NCI-H146 treated with DMSO at 0.1 percent for 48 hours (cell line): ENCODE measurements around the gene IFT81.
"Not testable (repeated sequence)": the region's sequence is repeated elsewhere in the genome, so short reads cannot be mapped to it uniquely, and the experiment has no call there.

ENCODE experiments used
- DNase-seq: peaks from one replicate; lab custom pipeline; 2025; ENCODE audit not compliant: unreplicated experiment; lab: John Stamatoyannopoulos, UW

The IFT81 gene, protein sequence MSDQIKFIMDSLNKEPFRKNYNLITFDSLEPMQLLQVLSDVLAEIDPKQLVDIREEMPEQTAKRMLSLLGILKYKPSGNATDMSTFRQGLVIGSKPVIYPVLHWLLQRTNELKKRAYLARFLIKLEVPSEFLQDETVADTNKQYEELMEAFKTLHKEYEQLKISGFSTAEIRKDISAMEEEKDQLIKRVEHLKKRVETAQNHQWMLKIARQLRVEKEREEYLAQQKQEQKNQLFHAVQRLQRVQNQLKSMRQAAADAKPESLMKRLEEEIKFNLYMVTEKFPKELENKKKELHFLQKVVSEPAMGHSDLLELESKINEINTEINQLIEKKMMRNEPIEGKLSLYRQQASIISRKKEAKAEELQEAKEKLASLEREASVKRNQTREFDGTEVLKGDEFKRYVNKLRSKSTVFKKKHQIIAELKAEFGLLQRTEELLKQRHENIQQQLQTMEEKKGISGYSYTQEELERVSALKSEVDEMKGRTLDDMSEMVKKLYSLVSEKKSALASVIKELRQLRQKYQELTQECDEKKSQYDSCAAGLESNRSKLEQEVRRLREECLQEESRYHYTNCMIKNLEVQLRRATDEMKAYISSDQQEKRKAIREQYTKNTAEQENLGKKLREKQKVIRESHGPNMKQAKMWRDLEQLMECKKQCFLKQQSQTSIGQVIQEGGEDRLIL

DNA sequence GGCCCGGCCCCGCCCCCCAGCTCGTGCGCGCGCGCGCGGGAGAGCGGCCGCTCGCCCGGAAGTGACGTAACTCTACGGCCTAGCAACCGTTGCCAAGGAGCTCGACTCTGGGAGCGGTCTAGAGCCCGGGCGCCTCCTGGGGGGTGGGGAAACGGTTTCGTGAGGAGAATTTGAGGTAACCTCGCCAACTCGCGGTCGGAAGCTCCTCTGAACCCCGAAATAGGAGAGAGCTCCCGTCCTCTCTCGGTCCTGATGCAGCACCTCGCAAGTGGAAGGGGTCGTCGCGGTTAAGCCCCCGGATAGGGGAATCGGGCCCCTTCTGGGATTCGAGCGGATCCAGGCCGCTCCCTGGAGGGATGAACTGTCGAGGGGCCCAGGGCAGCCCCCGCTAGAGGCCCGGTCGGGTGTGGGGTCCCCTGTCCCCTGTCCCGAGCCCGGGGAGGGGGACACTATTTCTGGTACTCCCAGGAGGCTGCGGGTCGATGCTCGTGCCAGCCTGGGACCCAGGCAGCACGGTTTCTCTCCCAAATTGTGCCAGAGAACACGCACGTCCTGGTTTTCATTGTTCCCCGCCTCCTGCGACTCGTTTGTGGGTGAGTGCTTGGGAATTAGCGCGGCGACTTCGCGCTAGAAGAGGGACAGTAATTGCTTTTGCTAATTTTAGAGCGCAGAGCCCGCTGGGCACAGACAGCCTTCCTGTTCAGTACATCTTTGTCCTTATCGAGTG lies at the start of gene IFT81:
IFT81 (plus strand) TSS at position 89 of the 727 bp plus-strand sequence. CDS start 3,024 bp downstream, outside the sequence.
- peak; percentile 61 for DNase-seq

DNA sequence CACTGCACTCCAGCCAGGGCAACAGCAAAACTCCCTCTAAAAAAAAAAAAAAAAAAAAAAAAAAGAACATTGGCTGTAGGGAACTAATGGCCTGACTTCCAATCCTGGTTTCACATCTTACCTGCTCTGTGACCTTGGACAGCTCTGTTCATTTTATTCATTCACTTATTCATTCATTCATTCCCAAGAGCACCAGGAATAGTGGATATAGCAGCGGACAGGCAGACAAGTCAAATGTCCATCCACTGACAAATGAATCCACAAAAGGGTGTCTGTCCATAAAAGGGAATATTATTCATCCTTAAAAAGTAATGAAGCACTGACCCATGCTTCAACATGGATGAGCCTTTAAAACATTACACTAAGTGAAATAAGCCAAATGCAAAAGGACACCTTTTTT lies 48.3 kb upstream of the IFT81 start:
- no peak for DNase-seq

DNA sequence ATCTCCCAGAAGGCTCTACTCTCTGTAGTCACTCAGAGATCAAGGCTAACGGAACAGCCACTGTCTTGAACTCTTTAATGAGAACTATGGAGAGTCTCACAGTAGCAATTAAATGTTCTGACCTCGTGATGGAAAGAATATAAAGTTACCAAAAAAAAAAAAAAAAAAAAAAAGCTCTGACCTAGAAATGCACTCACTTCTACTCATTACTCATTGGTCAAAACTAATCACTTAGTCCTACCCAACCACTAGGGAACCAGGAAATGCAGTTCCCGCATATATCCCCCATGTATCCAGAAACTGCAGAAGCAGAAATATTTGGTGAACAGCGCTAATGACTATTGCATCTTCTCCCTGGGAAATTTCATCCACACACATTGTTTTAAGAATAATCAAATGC lies 46.4 kb upstream of the IFT81 start:
- no peak for DNase-seq

DNA sequence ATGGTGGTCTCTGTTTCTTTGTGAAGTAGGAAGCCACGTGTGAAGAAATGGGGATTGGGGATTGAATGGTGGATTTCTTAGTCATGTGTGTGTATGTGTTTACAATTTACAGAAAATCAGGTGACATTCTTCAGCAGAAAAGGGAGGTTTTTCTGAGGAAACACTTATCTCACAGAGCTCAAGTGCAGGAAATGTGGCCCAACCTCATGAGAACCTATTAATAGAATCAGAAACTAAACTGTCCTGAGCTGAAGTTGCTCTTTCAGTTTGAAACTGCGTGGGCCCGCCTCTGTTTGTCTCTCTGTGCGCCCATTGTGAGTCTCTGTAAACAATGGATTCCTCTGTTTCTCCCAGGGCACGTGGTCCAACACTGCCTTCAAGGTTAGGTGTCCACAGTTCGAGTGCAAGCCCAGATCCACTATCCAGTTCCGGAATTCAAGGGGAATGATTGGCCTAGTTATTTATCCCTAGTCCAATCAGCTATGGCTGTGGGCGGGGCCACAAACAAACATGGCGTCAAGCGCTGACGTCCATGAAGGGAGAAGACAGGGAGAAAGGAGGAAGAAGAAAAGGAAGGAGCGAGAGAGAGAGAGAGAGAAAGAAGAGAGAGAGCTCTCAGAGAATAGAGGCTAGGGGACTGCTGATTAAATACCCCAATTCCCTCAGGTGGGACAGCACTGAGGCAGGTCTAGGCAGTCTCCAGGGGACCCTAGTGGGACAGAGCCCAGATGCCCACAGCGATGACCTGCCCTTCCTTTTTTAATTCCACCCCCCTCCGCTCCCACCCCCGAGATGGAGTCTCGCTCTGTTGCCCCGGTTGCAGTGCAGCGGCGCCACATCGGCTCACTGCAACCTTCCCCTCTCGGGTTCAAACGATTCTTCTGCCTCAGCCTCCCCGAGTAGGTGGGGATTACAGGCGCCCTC lies 44.4 kb upstream of the IFT81 start:
- peak; percentile 52 for DNase-seq

DNA sequence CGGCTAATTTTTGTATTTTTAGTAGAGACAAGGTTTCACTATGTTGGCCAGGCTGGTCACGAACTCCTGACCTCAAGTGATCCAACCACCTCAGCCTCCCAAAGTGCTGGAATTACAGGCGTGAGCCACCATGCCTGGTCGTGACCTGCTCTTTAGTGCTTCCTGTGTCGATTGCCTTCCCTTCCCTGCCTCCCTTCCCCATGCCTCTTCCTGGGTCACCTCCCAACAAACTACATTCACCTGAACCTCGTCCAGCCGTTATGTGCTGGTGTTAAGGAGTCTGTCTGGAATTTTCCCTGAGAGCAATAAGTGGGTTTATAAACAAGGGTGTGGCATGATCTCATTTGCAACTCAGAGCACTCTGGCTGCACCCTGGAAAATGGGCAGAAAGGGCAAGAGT lies 43.7 kb upstream of the IFT81 start:
- no peak for DNase-seq

DNA sequence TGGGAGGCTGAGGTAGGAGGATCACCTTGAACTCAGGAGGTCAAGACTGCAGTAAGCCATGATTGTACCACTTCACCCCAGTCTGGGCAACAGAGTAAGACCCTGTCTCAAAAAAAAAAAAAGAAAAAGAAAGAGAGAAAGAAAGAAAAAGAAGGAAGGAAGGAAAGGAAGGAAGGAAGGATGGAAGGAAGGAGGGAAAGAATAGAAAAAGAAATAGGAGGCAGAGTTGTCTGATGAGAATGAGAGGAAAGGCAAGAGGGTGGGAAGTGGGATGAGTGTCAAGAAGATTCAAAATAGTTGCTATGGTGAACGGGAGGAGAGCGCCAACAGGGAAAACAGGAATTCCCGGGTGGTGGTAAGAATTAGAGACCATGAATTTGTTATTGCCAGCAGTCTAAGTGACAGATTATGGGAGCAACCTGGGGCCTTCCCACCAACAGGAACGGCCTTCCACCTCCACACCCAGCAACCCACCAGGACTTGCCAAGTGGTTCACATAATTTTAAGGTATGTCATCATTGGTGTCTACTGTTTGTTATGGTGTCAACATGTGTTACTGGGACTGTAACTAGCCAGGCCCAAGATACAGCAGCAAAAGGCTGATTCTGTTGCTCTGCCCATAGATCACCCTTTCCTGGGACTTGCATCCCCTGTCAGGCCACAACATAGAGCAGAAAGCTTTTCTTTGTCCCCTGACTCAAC lies 39.7 kb upstream of the IFT81 start:
- no peak for DNase-seq

DNA sequence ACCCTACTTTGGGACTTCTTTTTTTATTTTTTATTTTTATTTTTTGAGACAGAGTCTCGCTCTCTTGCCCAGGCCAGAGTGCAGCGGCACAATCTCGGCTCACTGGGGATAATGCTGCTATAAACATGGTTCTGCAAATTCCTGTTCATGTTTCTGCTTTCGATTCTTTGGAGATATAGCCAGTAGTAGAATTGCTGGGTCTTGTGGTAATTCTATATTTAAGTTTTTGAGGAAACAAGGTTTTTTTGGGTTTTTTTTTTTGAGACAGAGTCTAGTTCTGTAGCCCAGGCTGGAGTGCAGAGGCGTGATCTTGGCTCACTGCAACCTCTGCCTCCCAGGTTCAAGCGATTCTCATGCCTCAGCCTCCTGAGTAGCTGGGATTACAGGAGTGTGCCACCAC lies 35.9 kb upstream of the IFT81 start:
- not testable (repeated sequence) for DNase-seq

DNA sequence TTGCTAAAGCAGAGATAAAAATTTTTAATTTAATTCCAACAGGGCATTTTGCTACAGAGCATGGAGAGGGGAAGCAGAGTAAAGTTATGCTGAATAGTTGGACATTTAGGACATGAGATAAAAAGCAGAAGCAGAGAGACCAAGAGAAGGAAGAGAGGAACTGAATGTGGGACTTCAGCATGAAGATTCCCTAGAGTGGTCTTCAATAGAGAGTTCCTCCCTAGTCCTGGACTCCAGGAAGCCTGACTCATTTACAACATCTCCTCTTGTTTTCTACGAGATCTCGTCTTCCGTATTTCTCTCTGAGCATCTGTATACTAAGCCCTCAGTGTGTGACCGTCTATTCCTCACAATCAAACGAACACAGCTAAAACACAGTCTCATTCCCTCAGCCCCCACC lies 35.2 kb upstream of the IFT81 start:
- DNase-seq = no peak

DNA sequence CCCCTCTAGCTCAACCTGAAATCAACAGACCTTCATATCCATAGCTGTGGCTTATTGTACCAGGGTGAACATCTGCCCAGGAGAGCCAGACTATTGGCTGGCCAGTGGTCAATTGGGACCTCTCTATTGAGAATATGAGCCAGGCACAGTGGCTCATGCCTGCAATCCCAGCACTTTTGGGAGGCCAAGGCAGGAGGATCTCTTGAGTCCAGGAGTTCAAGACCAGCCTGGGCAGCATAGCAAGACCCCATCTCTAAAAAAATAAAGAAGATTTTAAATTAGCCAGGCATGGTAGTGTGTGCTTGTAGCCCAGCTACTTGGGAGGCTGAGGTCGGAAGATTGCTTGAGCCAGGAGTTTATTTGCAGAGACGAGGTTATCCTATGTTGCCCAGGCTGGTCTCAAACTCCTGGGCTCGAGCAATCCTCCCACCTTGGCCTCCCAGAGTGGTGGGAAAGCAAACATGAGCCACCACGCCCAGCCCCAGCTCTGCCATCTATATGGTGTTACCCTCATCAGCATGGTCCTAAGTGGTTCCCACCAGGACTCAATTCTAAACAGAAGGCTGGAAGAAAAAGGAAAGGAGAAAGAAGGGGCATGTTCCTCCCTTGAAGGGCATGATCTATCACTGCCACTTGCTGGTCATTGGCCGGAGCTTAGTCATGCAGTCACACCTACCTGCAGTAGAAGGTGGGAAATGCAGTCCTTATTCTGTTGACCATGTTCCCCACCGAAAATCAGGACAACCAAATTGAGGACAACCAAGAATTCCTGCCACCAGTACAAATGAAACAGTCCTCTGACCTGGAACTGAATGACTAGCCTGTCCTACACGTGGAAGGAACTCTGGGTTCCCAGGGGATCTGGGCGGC lies 33.7 kb upstream of the IFT81 start:
- no peak for DNase-seq

DNA sequence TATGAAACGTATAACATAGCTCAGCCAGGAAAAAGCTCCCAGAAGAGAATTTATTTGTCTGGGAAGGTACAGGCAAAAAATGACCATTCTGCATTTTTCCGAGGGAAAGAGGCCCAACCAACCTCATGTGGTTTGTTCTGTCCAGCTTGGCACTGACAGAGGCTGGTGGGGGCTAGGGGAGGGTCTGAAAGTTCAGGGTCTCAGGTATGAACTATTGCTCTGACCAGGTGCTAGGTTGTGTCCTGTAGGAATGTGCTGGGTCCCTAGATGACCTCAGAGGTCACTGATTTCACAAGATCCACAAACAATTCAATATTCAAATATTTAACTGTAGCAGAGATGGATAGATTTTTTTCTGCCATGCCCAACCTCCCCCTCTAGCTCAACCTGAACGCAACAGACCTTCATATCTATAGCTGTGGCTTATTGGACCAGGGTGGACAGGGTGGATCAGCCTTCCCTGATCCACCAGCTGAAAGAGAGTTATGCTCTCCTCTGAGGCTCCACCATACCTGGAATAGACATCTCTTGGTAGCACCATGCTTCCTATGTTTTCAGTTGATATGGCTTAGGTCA lies 32.9 kb upstream of the IFT81 start:
- no peak for DNase-seq

DNA sequence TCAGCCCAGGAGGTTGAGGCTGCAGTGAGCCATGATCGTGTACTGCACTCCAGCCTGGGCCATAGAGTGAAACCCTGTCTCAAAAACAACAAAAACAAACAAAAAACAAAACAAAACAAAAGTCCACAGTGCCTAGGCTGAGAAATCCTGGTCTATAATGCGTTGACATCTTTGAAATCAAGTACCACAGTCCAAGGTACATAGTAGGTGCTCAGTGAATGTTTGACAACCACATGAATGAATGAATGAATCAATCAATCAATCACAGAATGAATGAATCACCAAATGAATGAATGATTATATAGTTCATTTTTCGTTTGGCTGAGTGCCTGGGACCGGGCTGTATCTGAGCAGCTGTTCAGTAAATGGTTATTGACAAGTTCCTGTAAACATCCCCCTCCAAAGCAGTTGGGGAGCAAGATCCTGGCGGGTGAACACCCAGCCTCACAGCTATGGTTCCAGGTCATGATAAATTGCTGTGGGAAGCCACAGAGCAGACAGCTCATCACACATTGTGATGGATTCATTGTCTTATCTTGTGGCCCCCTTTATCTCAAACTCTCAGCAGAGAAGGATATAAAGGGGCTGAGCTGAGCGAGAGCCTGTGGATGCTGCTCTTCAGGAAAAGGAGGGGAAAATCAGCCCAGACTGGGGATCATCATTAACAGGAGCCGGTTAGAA lies 30.4 kb upstream of the IFT81 start:
- no peak for DNase-seq

DNA sequence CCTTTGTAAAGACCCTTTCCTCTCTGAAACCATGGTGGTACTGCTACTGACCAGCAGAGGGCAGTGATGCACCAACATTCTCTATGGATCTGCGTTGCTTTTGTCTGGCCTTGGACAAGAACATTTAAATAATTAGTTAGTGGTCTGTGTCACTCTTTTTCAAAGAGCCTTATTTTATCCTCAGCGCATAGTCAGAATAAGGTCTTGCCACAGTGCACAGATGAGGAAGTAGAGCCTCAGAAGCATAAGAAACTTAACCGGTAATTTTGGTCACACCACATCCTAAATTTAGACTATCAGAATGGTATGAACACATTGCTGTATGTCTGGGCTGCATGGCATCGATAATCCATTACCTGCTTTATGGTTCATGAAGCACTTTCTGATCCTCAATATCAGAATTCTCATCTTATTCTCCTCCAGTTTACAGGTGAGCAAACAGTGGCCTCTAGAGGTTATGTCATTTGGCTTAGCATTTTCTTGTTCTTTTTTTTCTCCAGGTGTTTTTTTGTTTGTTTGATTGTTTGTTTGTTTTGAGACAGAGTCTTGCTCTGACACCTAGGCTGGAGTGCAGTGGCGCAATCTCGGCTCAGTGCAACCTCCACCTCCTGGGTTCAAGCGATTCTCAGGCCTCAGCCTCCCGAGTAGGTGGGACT lies 23.7 kb upstream of the IFT81 start:
- DNase-seq = peak; percentile 57

DNA sequence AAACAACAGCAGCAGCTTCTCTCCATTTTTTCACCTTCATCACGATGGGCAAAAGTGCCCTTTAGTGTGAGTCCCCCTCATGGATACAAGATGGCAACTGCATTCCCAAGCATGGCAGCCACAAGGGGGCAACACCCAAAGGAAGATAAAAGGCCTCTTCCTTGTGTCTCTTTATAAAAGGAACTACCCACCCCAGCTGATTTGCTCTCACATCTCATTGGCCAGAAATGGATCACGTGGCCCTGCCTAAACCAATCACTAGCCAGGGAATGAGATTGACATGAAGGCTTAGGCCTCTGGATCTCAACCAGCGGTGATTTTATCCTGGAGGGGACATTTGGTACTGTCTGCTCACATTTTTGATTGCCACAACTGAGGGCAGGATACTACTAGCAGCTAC lies 21.9 kb upstream of the IFT81 start:
- DNase-seq = no peak

DNA sequence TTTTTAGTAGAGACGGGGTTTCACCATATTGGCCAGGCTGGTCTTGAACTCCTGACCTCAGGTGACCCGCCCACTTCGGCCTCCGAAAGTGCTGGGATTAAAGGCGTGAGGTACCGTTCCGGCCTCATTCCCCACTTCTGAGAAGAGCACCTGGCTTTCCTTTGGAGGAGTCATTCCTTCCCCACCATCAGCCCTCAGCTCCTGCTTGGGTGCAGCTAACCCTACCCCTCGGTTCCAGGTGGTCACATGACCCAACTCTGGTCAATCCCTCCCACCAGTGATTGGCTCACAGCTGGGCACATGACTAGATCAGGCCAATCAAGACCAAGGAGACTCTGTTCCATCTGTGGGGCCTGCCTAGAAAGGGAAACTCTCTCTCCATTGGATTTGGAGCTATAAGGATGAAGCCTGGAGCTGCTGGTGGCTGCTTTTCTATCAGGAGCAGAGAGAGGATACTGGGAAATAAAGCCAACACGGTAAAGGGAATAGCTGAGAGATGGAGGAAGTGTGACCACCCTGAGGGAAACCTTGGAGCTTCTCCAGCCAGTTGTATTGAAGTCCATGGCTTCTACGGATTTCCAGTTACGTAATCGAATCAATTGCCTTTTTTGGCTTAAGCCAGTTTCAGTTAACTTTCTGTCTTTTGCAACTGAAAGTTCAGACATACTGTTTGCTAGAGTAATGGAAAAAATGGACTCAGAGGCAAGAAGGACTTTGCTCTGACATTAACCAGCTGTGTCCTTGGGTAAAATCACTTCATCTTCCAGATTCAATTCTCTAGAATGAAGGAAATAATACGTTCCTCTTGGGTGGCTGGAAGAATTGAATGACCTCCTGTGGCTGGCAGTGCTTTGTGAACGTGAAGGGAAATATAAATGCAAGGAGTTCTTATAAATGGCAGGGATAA lies 19.7 kb upstream of the IFT81 start:
- DNase-seq = no peak

DNA sequence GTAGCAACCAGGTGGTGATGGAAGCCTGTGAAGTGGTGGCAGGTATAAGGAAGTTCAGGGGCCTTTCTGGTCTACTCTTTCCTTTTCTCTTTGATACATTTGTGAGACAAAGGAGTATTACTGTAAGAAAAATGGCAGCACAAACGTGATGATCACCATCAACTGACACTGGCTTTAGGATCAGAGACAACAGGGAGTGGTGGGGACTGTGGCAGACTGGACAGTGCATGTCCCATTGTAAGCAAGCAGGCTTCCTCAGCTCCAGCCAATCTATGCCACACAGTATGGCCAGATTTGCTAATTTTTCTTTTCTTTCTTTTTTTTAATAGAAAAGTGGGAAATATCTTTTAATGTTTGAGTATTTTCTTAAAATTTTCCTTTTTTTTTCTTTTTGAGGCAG lies 19.0 kb upstream of the IFT81 start:
- no peak for DNase-seq

DNA sequence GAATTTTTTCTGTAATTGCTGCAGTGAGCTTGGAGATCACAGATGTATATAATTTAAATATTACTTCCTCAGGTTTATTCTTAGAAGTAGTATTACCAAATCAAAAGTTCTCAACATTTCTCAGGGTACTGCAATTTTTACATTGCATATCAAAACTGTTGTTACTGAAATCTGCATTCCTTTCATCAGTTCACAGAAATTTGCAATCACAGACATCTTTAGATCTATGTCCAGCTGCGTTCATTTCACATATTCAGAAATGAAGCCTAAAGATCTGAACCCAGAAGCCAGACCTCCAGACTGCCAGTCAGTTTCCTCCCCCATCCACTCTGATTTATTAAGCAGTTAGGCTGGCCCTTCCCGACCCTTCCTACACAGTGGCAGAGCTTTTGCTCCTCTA lies 18.2 kb upstream of the IFT81 start:
- DNase-seq = no peak
